NCI-H2196 treated with DMSO at 0.1 percent for 48 hours (cell line): ENCODE measurements around the gene MGAT4A.
A peak's percentile ranks its signal among the peaks of the same experiment; 100 is the strongest.

Source experiments
- DNase-seq: peaks from one replicate; lab custom pipeline; 2025; ENCODE audit not compliant: unreplicated experiment; lab: John Stamatoyannopoulos, UW

Gene MGAT4A

GRCh38 chr2:98704499-98705332 lies 26.2 kb downstream of the MGAT4A start:
- DNase-seq = peak; percentile 64

- no peak for DNase-seq
Observed at GRCh38 chr2:98703738-98704137, 27.2 kb downstream of the MGAT4A start.

- no peak for DNase-seq
Observed at GRCh38 chr2:98702858-98703620, 27.9 kb downstream of the MGAT4A start.

- no peak for DNase-seq
Observed at GRCh38 chr2:98702127-98702802, 28.7 kb downstream of the MGAT4A start.

- no peak for DNase-seq
Observed at GRCh38 chr2:98701230-98701629, 29.7 kb downstream of the MGAT4A start.

GRCh38 chr2:98698896-98699295 lies 32.0 kb downstream of the MGAT4A start:
- DNase-seq = no peak

- DNase-seq = no peak
Observed at GRCh38 chr2:98697651-98698337, 33.1 kb downstream of the MGAT4A start.

GRCh38 chr2:98696200-98696599 lies 34.7 kb downstream of the MGAT4A start:
- no peak for DNase-seq

- no peak for DNase-seq
Observed at GRCh38 chr2:98695255-98695654, 35.7 kb downstream of the MGAT4A start.

- DNase-seq = no peak
Observed at GRCh38 chr2:98693477-98693876, 37.5 kb downstream of the MGAT4A start.

- DNase-seq = no peak
Observed at GRCh38 chr2:98692090-98693054, 38.6 kb downstream of the MGAT4A start.

- DNase-seq = no peak
Observed at GRCh38 chr2:98691303-98691702, 39.6 kb downstream of the MGAT4A start.

GRCh38 chr2:98685930-98686887 lies 44.7 kb downstream of the MGAT4A start:
- DNase-seq = no peak

GRCh38 chr2:98683728-98684127 lies 47.2 kb downstream of the MGAT4A start:
- DNase-seq = no peak

GRCh38 chr2:98676742-98677141 lies 54.2 kb downstream of the MGAT4A start:
- no peak for DNase-seq

GRCh38 chr2:98674233-98674964 lies 56.5 kb downstream of the MGAT4A start:
- no peak for DNase-seq

- no peak for DNase-seq
Observed at GRCh38 chr2:98669675-98670074, 61.3 kb downstream of the MGAT4A start.

- no peak for DNase-seq
Observed at GRCh38 chr2:98665677-98666076, 65.3 kb downstream of the MGAT4A start.
